Endothelial cell (in vitro differentiated cells): ENCODE data around the gene PPP1R3G. TPM values are rescaled to one million over a fixed set of nuclear protein-coding genes. Genes with fewer than 3 reads are reported as not detected.

Source experiments
- DNase-seq: peaks from one replicate; pipeline ENCODE4 v3.0.0; 2021; ENCODE audit warnings: low spot score
- H3K27ac Mint-ChIP-seq: one replicate; pipeline ENCODE4 v1.8.0; 2021; ENCODE audit warnings: mixed read lengths, inconsistent platforms; ENCODE audit not compliant: unreplicated experiment
- H3K27me3 Mint-ChIP-seq: one replicate; pipeline ENCODE4 v1.8.0; 2021; ENCODE audit warnings: mild to moderate bottlenecking, moderate library complexity, mixed read lengths, inconsistent platforms; ENCODE audit not compliant: unreplicated experiment
- H3K36me3 Mint-ChIP-seq: one replicate; pipeline ENCODE4 v1.8.0; 2021; ENCODE audit warnings: mild to moderate bottlenecking, low read depth, mixed read lengths, inconsistent platforms; ENCODE audit not compliant: unreplicated experiment
- H3K4me1 Mint-ChIP-seq: one replicate; pipeline ENCODE4 v1.8.0; 2021; ENCODE audit warnings: mild to moderate bottlenecking, mixed read lengths, inconsistent platforms; ENCODE audit not compliant: unreplicated experiment
- H3K4me3 Mint-ChIP-seq: one replicate; pipeline ENCODE4 v1.8.0; 2021; ENCODE audit warnings: mild to moderate bottlenecking, mixed read lengths, inconsistent platforms; ENCODE audit not compliant: unreplicated experiment
- H3K9me3 Mint-ChIP-seq: one replicate; pipeline ENCODE4 v1.8.0; 2021; ENCODE audit warnings: mixed read lengths, inconsistent platforms; ENCODE audit not compliant: unreplicated experiment
- total RNA-seq: library from RNA; stranded (reverse); fragmentation: NEBNext Ultra II Directional; extraction: Animal tissue kit (Norgen Biotek cat#: 25700); gene quantifications from one replicate; pipeline ENCODE4 v1.2.1, GENCODE V29; 2021; ENCODE audit not compliant: unreplicated experiment
- TF ChIP-seq, protein P1 (sequence below): fragments of 200-600 bp; sonication (generic); IDR thresholded peaks from one replicate; pipeline ENCODE4 v1.5.0; 2021; ENCODE audit warnings: antibody characterized with exemption; ENCODE audit not compliant: unreplicated experiment

The PPP1R3G gene
- total RNA-seq, 1 donor from 2014 or later = 0.05 TPM

GRCh38 chr6:5104667-5105066 lies 19.5 kb downstream of the PPP1R3G start:
- DNase-seq = no peak
- TF ChIP-seq, protein P1, sequence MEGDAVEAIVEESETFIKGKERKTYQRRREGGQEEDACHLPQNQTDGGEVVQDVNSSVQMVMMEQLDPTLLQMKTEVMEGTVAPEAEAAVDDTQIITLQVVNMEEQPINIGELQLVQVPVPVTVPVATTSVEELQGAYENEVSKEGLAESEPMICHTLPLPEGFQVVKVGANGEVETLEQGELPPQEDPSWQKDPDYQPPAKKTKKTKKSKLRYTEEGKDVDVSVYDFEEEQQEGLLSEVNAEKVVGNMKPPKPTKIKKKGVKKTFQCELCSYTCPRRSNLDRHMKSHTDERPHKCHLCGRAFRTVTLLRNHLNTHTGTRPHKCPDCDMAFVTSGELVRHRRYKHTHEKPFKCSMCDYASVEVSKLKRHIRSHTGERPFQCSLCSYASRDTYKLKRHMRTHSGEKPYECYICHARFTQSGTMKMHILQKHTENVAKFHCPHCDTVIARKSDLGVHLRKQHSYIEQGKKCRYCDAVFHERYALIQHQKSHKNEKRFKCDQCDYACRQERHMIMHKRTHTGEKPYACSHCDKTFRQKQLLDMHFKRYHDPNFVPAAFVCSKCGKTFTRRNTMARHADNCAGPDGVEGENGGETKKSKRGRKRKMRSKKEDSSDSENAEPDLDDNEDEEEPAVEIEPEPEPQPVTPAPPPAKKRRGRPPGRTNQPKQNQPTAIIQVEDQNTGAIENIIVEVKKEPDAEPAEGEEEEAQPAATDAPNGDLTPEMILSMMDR = no peak
- peaks cover 8% of the 10 kb centered on the region for H3K27me3 Mint-ChIP-seq
- H3K27ac Mint-ChIP-seq = no peak overlapping the region
- no peaks in the 10 kb centered on the region for H3K36me3 Mint-ChIP-seq
- no peak overlapping the region for H3K4me3 Mint-ChIP-seq
- H3K4me1 Mint-ChIP-seq = no peaks in the 10 kb centered on the region
- no peaks in the 10 kb centered on the region for H3K9me3 Mint-ChIP-seq

- Mint-ChIP-seq H3K36me3 (peaks cover 3% of the 10 kb centered on the region), H3K4me1 (no peaks in the 10 kb centered on the region), H3K4me3 (no peak overlapping the region), H3K9me3 (no peaks in the 10 kb centered on the region), H3K27ac (no peak overlapping the region), H3K27me3 (peaks cover 7% of the 10 kb centered on the region)
- TF ChIP-seq, protein P1 = no peak
- DNase-seq = no peak
Observed at GRCh38 chr6:5105146-5105545, 20.0 kb downstream of the PPP1R3G start.

GRCh38 chr6:5107341-5107740 lies 22.2 kb downstream of the PPP1R3G start:
- Mint-ChIP-seq H3K9me3 (no peaks in the 10 kb centered on the region), H3K4me3 (no peak overlapping the region), H3K27ac (no peak overlapping the region), H3K36me3 (peaks cover 15% of the 10 kb centered on the region), H3K4me1 (no peaks in the 10 kb centered on the region), H3K27me3 (peaks cover 5% of the 10 kb centered on the region)
- DNase-seq = no peak
- TF ChIP-seq, protein P1 = no peak

GRCh38 chr6:5108068-5108467 lies 22.9 kb downstream of the PPP1R3G start:
- Mint-ChIP-seq H3K4me1 (no peaks in the 10 kb centered on the region), H3K36me3 (peaks cover 20% of the 10 kb centered on the region), H3K9me3 (no peaks in the 10 kb centered on the region), H3K27me3 (peaks cover 5% of the 10 kb centered on the region), H3K27ac (no peak overlapping the region), H3K4me3 (no peak overlapping the region)
- no peak for DNase-seq
- TF ChIP-seq, protein P1 = no peak

GRCh38 chr6:5108536-5109150 lies 23.5 kb downstream of the PPP1R3G start:
- TF ChIP-seq, protein P1 = no peak
- peaks cover 5% of the 10 kb centered on the region for H3K27me3 Mint-ChIP-seq
- H3K9me3 Mint-ChIP-seq = no peaks in the 10 kb centered on the region

More at GRCh38 chr6:5108536-5109150, 23.5 kb downstream of the PPP1R3G start:
- H3K27ac Mint-ChIP-seq = no peak overlapping the region
- no peaks in the 10 kb centered on the region for H3K4me1 Mint-ChIP-seq
- H3K4me3 Mint-ChIP-seq = no peak overlapping the region
- DNase-seq = no peak
- peaks cover 20% of the 10 kb centered on the region for H3K36me3 Mint-ChIP-seq
